H1 (cell line): ENCODE measurements around the gene NECTIN3. TPM values are rescaled to one million over a fixed set of nuclear protein-coding genes. Genes with fewer than 3 reads are reported as not detected.

Experiments
- CTCF ChIA-PET: fragments of 300-600 bp; sonication (Branson Sonifier 250); formaldehyde crosslinking; loops from one replicate; lab custom pipeline; 2021; ENCODE audit not compliant: partially characterized antibody; lab: Charles Lee
- POLR2A ChIA-PET: fragments of 300-600 bp; sonication (Branson Sonifier 250); formaldehyde crosslinking; loops from one replicate; lab custom pipeline; 2021; ENCODE audit warnings: inconsistent platforms; ENCODE audit not compliant: partially characterized antibody; lab: Charles Lee
- DNase-seq, 2 experiments: peaks; one replicate each; pipeline versions ENCODE4 v3.0.0 to v3.0.0-alpha.2; 2010 to 2022; ENCODE audit warnings: low spot score in 2 of 2, low read depth in 1 of 2, mixed read lengths in 1 of 2
- FAIRE-seq: peaks from 2 replicates; lab custom pipeline; 2011; peaks lifted over from hg19 to GRCh38; lab: Jason Lieb, UNC
- H2AFZ ChIP-seq: 2 replicates; pipeline ENCODE4 v1.8.1; 2012; ENCODE audit warnings: low read length, inconsistent platforms
- H2AK5ac ChIP-seq: 2 replicates; pipeline ENCODE4 v1.6.1; 2013; ENCODE audit warnings: low read depth, low read length
- H2BK120ac ChIP-seq: replicated peaks from 2 replicates; pipeline ENCODE3; 2013; ENCODE audit warnings: low read depth, low read length, inconsistent platforms
- H2BK12ac ChIP-seq: 2 replicates; pipeline ENCODE4 v1.6.1; 2013; ENCODE audit warnings: low read depth, low read length
- H2BK15ac ChIP-seq: 2 replicates; pipeline ENCODE4 v1.6.1; 2013; ENCODE audit warnings: low read length
- H2BK20ac ChIP-seq: 2 replicates; pipeline ENCODE4 v1.6.1; 2013; ENCODE audit warnings: low read length
- H2BK5ac ChIP-seq: 2 replicates; pipeline ENCODE4 v1.6.1; 2013; ENCODE audit warnings: low read depth, low read length
- H3K14ac ChIP-seq: 2 replicates; pipeline ENCODE4 v1.6.1; 2013; ENCODE audit warnings: inconsistent platforms; ENCODE audit not compliant: insufficient read length
- H3K18ac ChIP-seq: 2 replicates; pipeline ENCODE4 v1.6.1; 2013; ENCODE audit warnings: low read length; ENCODE audit errors: extremely low read depth
- H3K23ac ChIP-seq: 2 replicates; pipeline ENCODE4 v1.6.1; 2013; ENCODE audit warnings: inconsistent platforms; ENCODE audit not compliant: insufficient read length
- H3K23me2 ChIP-seq: 2 replicates; pipeline ENCODE4 v1.6.1; 2013; ENCODE audit warnings: low read depth, low read length
- H3K27ac ChIP-seq: 2 replicates; pipeline ENCODE4 v1.6.1; 2011; ENCODE audit warnings: low read depth, low read length, inconsistent platforms
- H3K27me3 ChIP-seq, 4 experiments: replicated peaks in 1 of 4; 1 replicate in 1 of 4; 2 replicates in 3 of 4; pipeline versions ENCODE4 v1.6.1 to v1.8.1; 2011 to 2013; ENCODE audit warnings: low read length in 3 of 4, mild to moderate bottlenecking in 3 of 4, inconsistent platforms in 2 of 4, mixed read lengths in 2 of 4, moderate library complexity in 1 of 4; ENCODE audit not compliant: control insufficient read depth in 3 of 4, insufficient read depth in 3 of 4; ENCODE audit errors: extremely low read depth in 1 of 4
- H3K36me3 ChIP-seq, 4 experiments: 2 replicates each; pipeline versions ENCODE4 v1.6.1 to v1.8.1; 2011 to 2013; ENCODE audit warnings: mild to moderate bottlenecking in 4 of 4, low read length in 3 of 4, moderate library complexity in 2 of 4, control low read depth in 1 of 4, inconsistent platforms in 1 of 4; ENCODE audit not compliant: insufficient read depth in 4 of 4, control insufficient read depth in 2 of 4
- H3K4ac ChIP-seq: replicated peaks from 2 replicates; pipeline ENCODE3; 2013; ENCODE audit warnings: low read length, low read depth, mixed read lengths, inconsistent platforms; ENCODE audit not compliant: insufficient read length
- H3K4me1 ChIP-seq, 4 experiments: replicated peaks in 1 of 4; 1 replicate in 1 of 4; 2 replicates in 3 of 4; pipeline versions ENCODE4 v1.6.1 to v1.8.1; 2011 to 2013; ENCODE audit warnings: low read length in 3 of 4, inconsistent platforms in 2 of 4, mixed read lengths in 1 of 4; ENCODE audit not compliant: insufficient read depth in 4 of 4, control insufficient read depth in 3 of 4
- H3K4me2 ChIP-seq, 2 experiments: 2 replicates each; pipeline versions ENCODE4 v1.6.1 to v1.8.1; 2011 to 2013; ENCODE audit warnings: low read depth in 2 of 2, low read length in 2 of 2, control low read depth in 1 of 2, inconsistent platforms in 1 of 2, mild to moderate bottlenecking in 1 of 2; ENCODE audit not compliant: insufficient read depth in 1 of 2
- H3K4me3 ChIP-seq, 4 experiments: fragments of 200-600, 300-600 bp in 1 of 4; sonication (generic), shearing (Covaris generic), sonication (Bioruptor Twin) in 1 of 4; 2 replicates each; pipeline versions ENCODE4 v1.5.1 to v1.8.1; 2011 to 2016; ENCODE audit warnings: low read length in 4 of 4, low read depth in 3 of 4, control low read depth in 2 of 4, inconsistent platforms in 2 of 4, mild to moderate bottlenecking in 2 of 4, mixed read lengths in 1 of 4, moderate library complexity in 1 of 4; ENCODE audit not compliant: insufficient read depth in 2 of 4; ENCODE audit errors: extremely low read depth in 1 of 4
- H3K56ac ChIP-seq: replicated peaks from 2 replicates; pipeline ENCODE3; 2013; ENCODE audit warnings: low read depth, mild to moderate bottlenecking, mixed read lengths, low read length, inconsistent platforms; ENCODE audit not compliant: insufficient read length
- H3K79me1 ChIP-seq: 2 replicates; pipeline ENCODE4 v1.6.1; 2013; ENCODE audit warnings: low read depth, low read length, control low read depth
- H3K79me2 ChIP-seq, 2 experiments: 2 replicates each; pipeline versions ENCODE4 v1.6.1 to v1.8.1; 2012 to 2013; ENCODE audit warnings: low read length in 2 of 2, mild to moderate bottlenecking in 2 of 2, inconsistent platforms in 1 of 2; ENCODE audit not compliant: insufficient read depth in 2 of 2, control insufficient read depth in 1 of 2
- H3K9ac ChIP-seq, 4 experiments: replicated peaks in 1 of 4; 1 replicate in 1 of 4; 2 replicates in 3 of 4; pipeline versions ENCODE4 v1.6.1 to v1.8.1; 2011 to 2013; ENCODE audit warnings: low read depth in 3 of 4, low read length in 3 of 4, control low read depth in 2 of 4, mild to moderate bottlenecking in 2 of 4, moderate library complexity in 2 of 4, inconsistent platforms in 1 of 4; ENCODE audit errors: extremely low read depth in 1 of 4
- H3K9me3 ChIP-seq, 2 experiments: 2 replicates each; pipeline versions ENCODE4 v1.6.1 to v1.8.1; 2012 to 2013; ENCODE audit warnings: mild to moderate bottlenecking in 2 of 2, moderate library complexity in 2 of 2, control low read depth in 1 of 2, inconsistent platforms in 1 of 2, low read depth in 1 of 2, low read length in 1 of 2, mixed read lengths in 1 of 2; ENCODE audit not compliant: insufficient read depth in 2 of 2
- H4K20me1 ChIP-seq, 2 experiments: replicated peaks in 1 of 2; 2 replicates each; pipeline versions ENCODE3 to v1.8.1; 2011 to 2013; ENCODE audit warnings: inconsistent platforms in 2 of 2, low read length in 2 of 2, mild to moderate bottlenecking in 1 of 2; ENCODE audit not compliant: insufficient read depth in 2 of 2, control insufficient read depth in 1 of 2
- H4K5ac ChIP-seq: 2 replicates; pipeline ENCODE4 v1.6.1; 2013; ENCODE audit warnings: low read length, low read depth, mixed read lengths, inconsistent platforms; ENCODE audit not compliant: insufficient read length
- H4K8ac ChIP-seq: 2 replicates; pipeline ENCODE4 v1.8.0; 2013; ENCODE audit warnings: mild to moderate bottlenecking, moderate library complexity, low read length, inconsistent platforms; ENCODE audit not compliant: insufficient read depth; ENCODE audit errors: extremely low read depth
- H4K91ac ChIP-seq: replicated peaks from 2 replicates; pipeline ENCODE3; 2013; ENCODE audit warnings: low read length, mixed read lengths, inconsistent platforms; ENCODE audit not compliant: insufficient read length
- CHD1 ChIP-seq: IDR thresholded peaks from 2 replicates; pipeline ENCODE4 v1.6.1; 2012; ENCODE audit warnings: low read depth, low read length, improper control_type of control experiment
- GTF2F1 ChIP-seq: IDR thresholded peaks from 2 replicates; pipeline ENCODE4 v1.6.1; 2012; ENCODE audit warnings: low read depth, low read length, improper control_type of control experiment, borderline replicate concordance
- JUND ChIP-seq: IDR thresholded peaks from 2 replicates; pipeline ENCODE4 v1.6.1; 2011; ENCODE audit warnings: mild to moderate bottlenecking, improper control_type of control experiment, low read length
- MAFK ChIP-seq: IDR thresholded peaks from 2 replicates; pipeline ENCODE4 v1.6.1; 2012; ENCODE audit warnings: low read depth, mild to moderate bottlenecking, improper control_type of control experiment, low read length
- WGBS, 2 experiments: shearing (Covaris generic) in 1 of 2; methylation state at CpG; one replicate each; pipeline versions ENCODE4 v1.1.6 to v1.1.7; 2013 to 2015; ENCODE audit warnings: low lambda C conversion rate in 2 of 2, mixed read lengths in 2 of 2, inconsistent platforms in 1 of 2, low coverage in 1 of 2, missing lambda C conversion rate in 1 of 2; ENCODE audit not compliant: insufficient replicate concordance in 2 of 2, insufficient coverage in 1 of 2, insufficient read length in 1 of 2; ENCODE audit errors: extremely low coverage in 1 of 2, missing lambda C conversion rate in 1 of 2; 5-methylcytosine and 5-hydroxymethylcytosine counted together
- polyA plus RNA-seq, 7 experiments: library from polyadenylated mRNA; depleted of rRNA in 3 of 7; stranded (reverse) in 5 of 7; unstranded in 2 of 7; fragments of >200 nt in 5 of 7; fragments of 200-250 nt in 2 of 7; gene quantifications; 1 replicate in 5 of 7; 2 replicates in 1 of 7; 4 replicates in 1 of 7; pipeline versions ENCODE4 v1.2.1 to v1.2.3, GENCODE V29; 2011 to 2013; ENCODE audit warnings: missing spikeins in 2 of 7, mixed read lengths in 2 of 7
- total RNA-seq: library from RNA; stranded (reverse); fragmentation: NEBNext Ultra II Directional; extraction: Animal tissue kit (Norgen Biotek cat#: 25700); gene quantifications from 2 replicates; pipeline ENCODE4 v1.2.1, GENCODE V29; 2021

Gene NECTIN3
- total and polyA plus RNA-seq, 2 of the 8 experiments (the other 6 are each of a cell fraction or from before 2014, with no cell fraction given) = 13.6 to 50.6 TPM

DNA sequence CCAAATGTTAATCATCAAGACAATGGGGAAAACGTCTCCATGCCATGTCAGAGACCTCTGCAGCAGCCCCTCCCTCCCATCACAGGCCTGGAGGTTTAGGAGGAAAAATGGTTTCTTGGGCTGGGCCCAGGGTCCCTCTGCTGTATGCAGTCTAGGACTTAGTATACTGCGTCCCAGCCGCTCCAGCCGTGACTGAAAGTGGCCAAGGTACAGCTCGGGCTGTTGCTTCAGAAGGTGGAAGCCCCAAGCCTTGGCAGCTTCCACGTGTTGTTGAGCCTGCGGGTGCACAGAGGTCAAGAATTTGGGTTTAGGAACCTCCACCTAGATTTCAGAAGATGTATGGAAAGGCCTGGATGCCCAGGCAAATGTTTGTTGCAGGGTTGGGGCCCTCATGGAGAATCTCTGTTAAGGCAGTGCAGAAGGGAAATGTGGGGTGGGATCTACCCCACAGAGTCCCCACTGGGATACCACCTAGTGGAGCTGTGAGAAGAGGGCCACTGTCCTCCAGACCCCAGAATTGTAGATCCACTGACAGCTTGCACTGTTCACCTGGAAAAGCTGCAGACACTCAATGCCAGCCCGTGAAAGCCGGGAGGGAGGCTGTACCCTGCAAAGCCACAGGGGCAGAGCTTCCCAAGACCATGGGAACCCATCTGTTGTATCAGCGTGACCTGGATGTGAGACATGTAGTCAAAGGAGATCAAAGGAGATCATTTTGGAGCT, 25.0 kb downstream of the NECTIN3 start:
- no peak overlapping the region for H2BK5ac ChIP-seq
- no peaks in the 10 kb centered on the region for H3K79me1 ChIP-seq
- H2AFZ ChIP-seq = no peak overlapping the region
- H2BK12ac ChIP-seq = no peak overlapping the region
- no peak overlapping the region for H3K4me2 ChIP-seq
- no peaks in the 10 kb centered on the region for H3K23me2 ChIP-seq
- H3K23ac ChIP-seq = no peak overlapping the region
- DNase-seq (no peak), FAIRE-seq (no peak)
- no peak overlapping the region for H3K56ac ChIP-seq
- H2BK15ac ChIP-seq = no peak overlapping the region
- no peaks in the 10 kb centered on the region for H3K27me3 ChIP-seq
- H3K4me1 ChIP-seq = peaks cover 0 to 11% (median 0%) of the 10 kb centered on the region in 4 experiments; a peak in 2 of 7 replicates
- no peak overlapping the region for H2BK20ac ChIP-seq
- H3K27ac ChIP-seq = no peak overlapping the region
- no peak overlapping the region for H3K4me3 ChIP-seq
- no peak overlapping the region for H3K4ac ChIP-seq
- H3K14ac ChIP-seq = no peak overlapping the region
- ChIA-PET CTCF (interaction anchor here (1.0 kb wide), 1 partner anchor 9 kb away, joined by 3 read pairs; no protein-coding TSS in a partner anchor), POLR2A (no interaction called here)
- WGBS, 2 experiments = 88% methylated on average over 10 of the region's 10 CpGs; no CpG with 5 or more reads in 1 of the 2 experiments
- no peak overlapping the region for H2AK5ac ChIP-seq
- no peak overlapping the region for H4K8ac ChIP-seq
- no peak overlapping the region for H2BK120ac ChIP-seq
- H4K5ac ChIP-seq = no peak overlapping the region
- H4K20me1 ChIP-seq = no peaks in the 10 kb centered on the region
- no peak overlapping the region for H3K18ac ChIP-seq
- no peak overlapping the region for H4K91ac ChIP-seq
- no peak overlapping the region for H3K9ac ChIP-seq
- peaks cover 0 to 18% (median 5%) of the 10 kb centered on the region in 4 experiments; a peak in 3 of 8 replicates for H3K36me3 ChIP-seq
- no peak for TF ChIP-seq MAFK
- TF ChIP-seq GTF2F1 = no peak
- no peak for TF ChIP-seq CHD1
- TF ChIP-seq JUND = no peak
- peaks cover 23 to 99% of the 10 kb centered on the region in 2 experiments for H3K79me2 ChIP-seq
- peaks cover 16 to 27% of the 10 kb centered on the region in 2 experiments for H3K9me3 ChIP-seq
